H9 (cell line): Measurements from ENCODE around the gene TAGLN. TPM values are rescaled to one million over a fixed set of nuclear protein-coding genes. Genes with fewer than 3 reads are reported as not detected.

Experiments used
- DNase-seq: peaks from one replicate; pipeline ENCODE4 v3.0.0-alpha.2; 2017
- H2AFZ ChIP-seq: one replicate; pipeline ENCODE4 v1.6.1; 2013; ENCODE audit warnings: mild to moderate bottlenecking, low read length, control low read depth, moderate library complexity
- H2AK5ac ChIP-seq: 2 replicates; pipeline ENCODE4 v1.6.1; 2013; ENCODE audit warnings: low read length, control low read depth, mixed read lengths; ENCODE audit not compliant: insufficient read length
- H2BK120ac ChIP-seq: one replicate; pipeline ENCODE4 v1.6.1; 2013; ENCODE audit warnings: low read depth, mild to moderate bottlenecking, low read length, control low read depth, inconsistent platforms; ENCODE audit not compliant: poor library complexity, severe bottlenecking
- H2BK12ac ChIP-seq: 2 replicates; pipeline ENCODE4 v1.6.1; 2013; ENCODE audit warnings: low read length, control low read depth, mixed read lengths, low read depth; ENCODE audit not compliant: insufficient read length
- H2BK15ac ChIP-seq: 2 replicates; pipeline ENCODE4 v1.6.1; 2013; ENCODE audit warnings: low read depth, low read length, control low read depth
- H2BK20ac ChIP-seq: one replicate; pipeline ENCODE4 v1.6.1; 2013; ENCODE audit warnings: low read depth, mild to moderate bottlenecking, low read length, control low read depth, inconsistent platforms; ENCODE audit not compliant: poor library complexity, severe bottlenecking
- H2BK5ac ChIP-seq: 2 replicates; pipeline ENCODE4 v1.6.1; 2013; ENCODE audit warnings: low read length, control low read depth, mixed read lengths; ENCODE audit not compliant: insufficient read length
- H3K14ac ChIP-seq: 2 replicates; pipeline ENCODE4 v1.6.1; 2013; ENCODE audit warnings: low read length, control low read depth; ENCODE audit not compliant: insufficient read depth
- H3K18ac ChIP-seq: 2 replicates; pipeline ENCODE4 v1.6.1; 2013; ENCODE audit warnings: low read depth, mild to moderate bottlenecking, mixed read lengths, low read length, control low read depth; ENCODE audit not compliant: insufficient read length
- H3K23ac ChIP-seq: 2 replicates; pipeline ENCODE4 v1.6.1; 2013; ENCODE audit warnings: low read length, control low read depth, mixed read lengths, low read depth; ENCODE audit not compliant: insufficient read length
- H3K23me2 ChIP-seq: 2 replicates; pipeline ENCODE4 v1.6.1; 2013; ENCODE audit warnings: low read depth, mild to moderate bottlenecking, mixed read lengths, low read length, control low read depth; ENCODE audit not compliant: insufficient read length, poor library complexity, severe bottlenecking
- H3K27ac ChIP-seq: 2 replicates; pipeline ENCODE4 v1.5.1; 2013; ENCODE audit warnings: low read length, control low read depth, mixed read lengths, low read depth; ENCODE audit not compliant: insufficient read length
- H3K27me3 ChIP-seq: 2 replicates; pipeline ENCODE4 v1.6.1; 2013; ENCODE audit warnings: low read length, control low read depth, inconsistent platforms; ENCODE audit not compliant: insufficient read depth
- H3K4ac ChIP-seq: 2 replicates; pipeline ENCODE4 v1.6.1; 2013; ENCODE audit warnings: low read depth, mild to moderate bottlenecking, control low read depth, inconsistent platforms, low read length, moderate library complexity
- H3K4me1 ChIP-seq: 2 replicates; pipeline ENCODE4 v1.6.1; 2013; ENCODE audit warnings: low read length, control low read depth, inconsistent platforms; ENCODE audit not compliant: insufficient read depth
- H3K4me2 ChIP-seq: 2 replicates; pipeline ENCODE4 v1.6.1; 2013; ENCODE audit warnings: low read length, control low read depth, mixed read lengths; ENCODE audit not compliant: insufficient read length, insufficient read depth
- H3K56ac ChIP-seq: 2 replicates; pipeline ENCODE4 v1.6.1; 2013; ENCODE audit warnings: low read depth, mild to moderate bottlenecking, mixed read lengths, low read length, control low read depth; ENCODE audit not compliant: insufficient read length
- H3K79me1 ChIP-seq: 2 replicates; pipeline ENCODE4 v1.6.1; 2013; ENCODE audit warnings: low read depth, mild to moderate bottlenecking, moderate library complexity, low read length, control low read depth, inconsistent platforms; ENCODE audit not compliant: insufficient read depth, poor library complexity, severe bottlenecking
- H3K79me2 ChIP-seq: 2 replicates; pipeline ENCODE4 v1.6.1; 2013; ENCODE audit warnings: low read length, control low read depth, inconsistent platforms; ENCODE audit not compliant: insufficient read depth
- H3K9ac ChIP-seq: 2 replicates; pipeline ENCODE4 v1.6.1; 2013; ENCODE audit warnings: low read length, control low read depth, mixed read lengths; ENCODE audit not compliant: insufficient read length; ENCODE audit errors: extremely low read depth
- H3K9me3 ChIP-seq: one replicate; pipeline ENCODE4 v1.6.1; 2013; ENCODE audit warnings: low read depth, low read length, inconsistent platforms; ENCODE audit not compliant: control insufficient read depth
- H3T11ph ChIP-seq: one replicate; pipeline ENCODE4 v1.6.1; 2013; ENCODE audit warnings: mild to moderate bottlenecking, low read length, control low read depth, inconsistent platforms
- H4K20me1 ChIP-seq: one replicate; pipeline ENCODE4 v1.6.1; 2013; ENCODE audit not compliant: control insufficient read depth, insufficient read length, insufficient read depth
- H4K5ac ChIP-seq: 2 replicates; pipeline ENCODE4 v1.6.1; 2013; ENCODE audit warnings: low read depth, mild to moderate bottlenecking, mixed read lengths, low read length, control low read depth; ENCODE audit not compliant: insufficient read length
- H4K8ac ChIP-seq: replicated peaks from 2 replicates; pipeline ENCODE4 v1.6.1; 2013; ENCODE audit warnings: low read length, control low read depth, mixed read lengths, low read depth; ENCODE audit not compliant: insufficient read length
- H4K91ac ChIP-seq: 2 replicates; pipeline ENCODE4 v1.6.1; 2013; ENCODE audit warnings: low read depth, mild to moderate bottlenecking, moderate library complexity, mixed read lengths, low read length, control low read depth; ENCODE audit not compliant: insufficient read length
- H3K27ac Mint-ChIP-seq, 3 experiments: 2 replicates in 2 of 3; 3 replicates in 1 of 3; pipeline ENCODE4 v1.8.0; 2020 to 2021; ENCODE audit warnings: mixed read lengths in 3 of 3, mild to moderate bottlenecking in 1 of 3, moderate library complexity in 1 of 3
- H3K27me3 Mint-ChIP-seq: 2 replicates; pipeline ENCODE4 v1.8.0; 2021; ENCODE audit warnings: low read depth, mild to moderate bottlenecking, moderate library complexity, mixed read lengths
- H3K36me3 Mint-ChIP-seq, 3 experiments: 2 replicates in 2 of 3; 3 replicates in 1 of 3; pipeline ENCODE4 v1.8.0; 2020 to 2021; ENCODE audit warnings: low read depth in 3 of 3, mixed read lengths in 3 of 3; ENCODE audit not compliant: insufficient read depth in 1 of 3
- H3K4me1 Mint-ChIP-seq, 2 experiments: 2 replicates each; pipeline ENCODE4 v1.8.0; 2020; ENCODE audit warnings: mixed read lengths in 2 of 2
- H3K4me3 Mint-ChIP-seq, 2 experiments: 2 replicates in 1 of 2; 3 replicates in 1 of 2; pipeline ENCODE4 v1.8.0; 2020 to 2021; ENCODE audit warnings: mild to moderate bottlenecking in 2 of 2, mixed read lengths in 2 of 2, moderate library complexity in 1 of 2
- H3K9me3 Mint-ChIP-seq, 2 experiments: 2 replicates in 1 of 2; 3 replicates in 1 of 2; pipeline ENCODE4 v1.8.0; 2020; ENCODE audit warnings: mild to moderate bottlenecking in 2 of 2, mixed read lengths in 2 of 2, moderate library complexity in 1 of 2
- WGBS: extraction: QIAGEN DNeasy Blood & Tissue Kit; methylation state at CpG from one replicate; pipeline ENCODE4 v1.1.7; 2013; ENCODE audit warnings: missing lambda C conversion rate, low lambda C conversion rate, mixed read lengths; ENCODE audit not compliant: insufficient read length; ENCODE audit errors: extremely low coverage; 5-methylcytosine and 5-hydroxymethylcytosine counted together
- total RNA-seq: library from RNA; stranded (reverse); gene quantifications from 2 replicates; pipeline ENCODE4 v1.2.1, GENCODE V29; 2021
- TF ChIP-seq, protein P1 (sequence below): fragments of 200-600 bp; sonication (generic); conservative IDR thresholded peaks from 3 replicates; pipeline ENCODE4 v1.8.0; 2021; ENCODE audit warnings: antibody characterized with exemption, mild to moderate bottlenecking

The TAGLN gene
- total RNA-seq, 1 experiment from 2014 or later = 176 TPM

- no peak overlapping the region for H2BK120ac ChIP-seq
- H4K5ac ChIP-seq = no peak overlapping the region
- H3K14ac ChIP-seq = peak overlapping the region; percentile 32; the same call in 1 of the 2 replicates
- H4K91ac ChIP-seq = no peak overlapping the region
- no peak overlapping the region for H2AFZ ChIP-seq
- no peak overlapping the region for H2BK12ac ChIP-seq
- H3K4me1 ChIP-seq = no peaks in the 10 kb centered on the region
- Mint-ChIP-seq H3K27me3 (no peaks in the 10 kb centered on the region), H3K36me3 (peaks cover 12 to 35% (median 26%) of the 10 kb centered on the region in 3 experiments; a peak in 6 of 7 replicates), H3K4me1 (peaks cover 35 to 40% of the 10 kb centered on the region in 2 experiments), H3K9me3 (peaks cover 0 to 3% of the 10 kb centered on the region in 2 experiments; a peak in 1 of 5 replicates), H3K27ac (peak overlapping the region in 1 of 3 experiments; percentile 58; a peak in 3 of 7 replicates), H3K4me3 (peak overlapping the region; percentile 60 to 70; a peak in 4 of 5 replicates)
- TF ChIP-seq, protein P1, sequence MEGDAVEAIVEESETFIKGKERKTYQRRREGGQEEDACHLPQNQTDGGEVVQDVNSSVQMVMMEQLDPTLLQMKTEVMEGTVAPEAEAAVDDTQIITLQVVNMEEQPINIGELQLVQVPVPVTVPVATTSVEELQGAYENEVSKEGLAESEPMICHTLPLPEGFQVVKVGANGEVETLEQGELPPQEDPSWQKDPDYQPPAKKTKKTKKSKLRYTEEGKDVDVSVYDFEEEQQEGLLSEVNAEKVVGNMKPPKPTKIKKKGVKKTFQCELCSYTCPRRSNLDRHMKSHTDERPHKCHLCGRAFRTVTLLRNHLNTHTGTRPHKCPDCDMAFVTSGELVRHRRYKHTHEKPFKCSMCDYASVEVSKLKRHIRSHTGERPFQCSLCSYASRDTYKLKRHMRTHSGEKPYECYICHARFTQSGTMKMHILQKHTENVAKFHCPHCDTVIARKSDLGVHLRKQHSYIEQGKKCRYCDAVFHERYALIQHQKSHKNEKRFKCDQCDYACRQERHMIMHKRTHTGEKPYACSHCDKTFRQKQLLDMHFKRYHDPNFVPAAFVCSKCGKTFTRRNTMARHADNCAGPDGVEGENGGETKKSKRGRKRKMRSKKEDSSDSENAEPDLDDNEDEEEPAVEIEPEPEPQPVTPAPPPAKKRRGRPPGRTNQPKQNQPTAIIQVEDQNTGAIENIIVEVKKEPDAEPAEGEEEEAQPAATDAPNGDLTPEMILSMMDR = no peak
- no peak overlapping the region for H3T11ph ChIP-seq
- H3K4me2 ChIP-seq = peak overlapping the region; percentile 72
- H3K18ac ChIP-seq = peak overlapping the region; percentile 43
- no peaks in the 10 kb centered on the region for H3K79me1 ChIP-seq
- no peaks in the 10 kb centered on the region for H3K27me3 ChIP-seq
- H3K4ac ChIP-seq = no peak overlapping the region
- no peak overlapping the region for H4K8ac ChIP-seq
- no peaks in the 10 kb centered on the region for H3K9me3 ChIP-seq
- H3K79me2 ChIP-seq = peaks cover 3% of the 10 kb centered on the region; the same call in 1 of the 2 replicates
- no peak overlapping the region for H2BK15ac ChIP-seq
- H2BK5ac ChIP-seq = no peak overlapping the region
- H3K9ac ChIP-seq = peak overlapping the region; percentile 15
- H3K27ac ChIP-seq = no peak overlapping the region
- H2AK5ac ChIP-seq = no peak overlapping the region
- no peaks in the 10 kb centered on the region for H4K20me1 ChIP-seq
- H3K56ac ChIP-seq = no peak overlapping the region
- DNase-seq = no peak
- H3K23ac ChIP-seq = no peak overlapping the region
- H3K23me2 ChIP-seq = peaks cover 8% of the 10 kb centered on the region
- no peak overlapping the region for H2BK20ac ChIP-seq
- WGBS = no CpG with 5 or more reads among the region's 12 CpGs
Observed at GRCh38 chr11:117200813-117201657, 1.9 kb downstream of the TAGLN start.
